ENCODE data around the gene INO80E.

INO80E gene

DNA sequence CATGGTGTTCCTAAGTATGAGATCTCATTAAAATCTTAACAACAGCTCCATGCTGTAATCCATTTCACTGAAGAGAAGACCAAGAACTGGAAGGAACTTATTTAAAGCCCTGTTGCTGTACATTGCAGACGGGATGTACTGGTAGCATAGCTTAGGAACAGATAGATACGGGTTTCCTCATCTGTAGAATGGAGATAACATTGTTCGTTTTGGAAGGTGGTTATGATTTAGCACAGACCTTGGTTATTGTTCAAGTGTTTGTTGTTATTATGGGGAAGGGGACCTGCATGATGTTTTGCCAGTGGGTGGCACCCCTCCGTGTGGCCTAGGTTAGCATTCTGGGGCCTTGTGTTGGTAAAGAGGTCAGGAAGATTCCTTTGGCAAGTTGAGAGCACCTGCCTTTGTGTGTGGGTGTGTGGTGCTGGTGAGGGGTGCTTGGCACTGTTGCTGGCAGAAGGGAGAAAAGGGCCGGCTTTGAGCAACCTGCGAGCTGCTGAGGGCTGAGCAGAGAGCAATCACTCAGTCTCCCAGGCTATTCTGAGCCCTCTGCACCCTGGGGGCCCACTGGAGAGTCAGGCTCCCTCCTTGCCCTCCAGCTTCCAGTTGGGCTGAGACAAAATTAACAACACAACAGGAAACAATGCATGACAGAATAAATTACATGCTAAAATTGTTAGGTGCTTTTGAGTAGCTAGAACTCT is 20.1 kb upstream of the INO80E start:
- DNase-seq = no peak

DNA sequence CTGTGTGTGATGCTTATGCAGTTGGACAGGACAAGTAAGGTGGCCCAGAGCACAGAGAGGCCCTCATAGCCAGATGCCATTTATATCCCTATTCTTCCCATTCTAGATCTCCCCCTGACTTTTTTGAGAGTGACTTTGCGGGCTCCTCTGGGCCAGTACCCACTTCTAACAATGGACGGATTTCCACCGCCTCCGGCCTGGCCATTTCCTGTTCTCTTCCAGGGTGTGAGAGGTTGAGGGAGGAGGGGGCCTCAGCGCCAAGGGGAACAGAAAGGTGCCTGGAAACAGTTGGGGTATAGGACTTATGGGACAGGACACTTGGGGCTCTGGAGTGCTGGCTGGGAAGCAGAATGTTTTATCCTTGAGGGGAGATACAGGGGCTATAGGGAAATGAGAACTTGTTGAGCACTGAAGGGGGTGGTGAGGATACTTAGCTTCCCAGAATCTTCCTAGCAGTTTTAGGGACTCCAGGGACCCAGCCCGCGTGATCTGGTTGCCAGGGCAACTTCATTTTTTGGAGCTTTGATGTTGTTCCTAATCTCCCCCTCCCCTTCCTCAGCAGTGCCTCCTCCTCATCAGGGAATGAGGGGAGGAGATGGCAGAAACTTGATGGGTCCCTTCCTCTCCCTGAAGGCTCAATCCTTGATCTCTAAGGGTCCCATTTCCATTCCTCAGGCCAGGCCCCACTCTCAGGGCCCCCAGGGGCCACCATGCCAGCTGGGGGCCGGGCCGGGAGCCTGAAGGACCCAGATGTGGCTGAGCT is 18.8 kb upstream of the INO80E start:
- DNase-seq = no peak

DNA sequence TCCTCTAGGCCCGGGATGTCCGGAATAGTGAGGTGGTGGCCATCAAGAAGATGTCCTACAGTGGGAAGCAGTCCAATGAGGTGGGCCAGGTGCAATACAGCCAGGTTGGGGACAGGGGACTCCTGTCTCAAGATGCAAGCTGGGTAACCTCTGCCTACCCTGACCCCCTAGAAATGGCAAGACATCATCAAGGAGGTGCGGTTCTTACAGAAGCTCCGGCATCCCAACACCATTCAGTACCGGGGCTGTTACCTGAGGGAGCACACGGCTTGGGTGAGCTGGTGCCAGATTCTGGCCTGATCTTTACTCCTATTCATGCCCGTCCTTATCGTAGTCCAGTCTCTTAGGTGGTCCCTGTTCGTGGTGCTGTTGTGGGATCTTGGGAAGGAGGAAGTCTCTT is 18.0 kb upstream of the INO80E start:
- DNase-seq = no peak

DNA sequence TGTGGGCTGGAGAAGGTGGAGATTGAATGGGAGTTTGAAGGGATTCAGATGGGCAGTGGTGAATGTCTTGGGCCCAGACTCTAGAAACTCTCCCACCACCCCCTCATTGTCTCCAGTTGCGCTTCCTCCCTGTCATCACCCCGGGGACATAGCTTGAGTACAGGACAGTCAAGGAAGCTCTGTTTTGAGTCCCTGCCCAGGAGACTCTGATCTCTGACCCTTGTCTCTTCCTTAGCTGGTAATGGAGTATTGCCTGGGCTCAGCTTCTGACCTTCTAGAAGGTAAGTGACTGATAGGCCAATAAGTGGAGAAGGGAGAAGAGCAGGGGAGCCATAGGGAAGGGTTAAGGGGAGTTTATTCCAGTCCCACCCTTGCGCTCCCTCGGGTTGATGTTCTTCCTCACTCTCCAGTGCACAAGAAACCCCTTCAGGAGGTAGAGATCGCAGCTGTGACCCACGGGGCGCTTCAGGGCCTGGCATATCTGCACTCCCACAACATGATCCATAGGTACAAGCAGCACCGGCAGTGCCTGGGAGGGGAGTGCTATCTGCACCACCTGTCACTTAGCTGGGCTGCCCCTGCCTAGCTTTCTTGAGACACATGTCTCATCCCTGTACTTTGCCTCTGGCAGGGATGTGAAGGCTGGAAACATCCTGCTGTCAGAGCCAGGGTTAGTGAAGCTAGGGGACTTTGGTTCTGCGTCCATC is 17.3 kb upstream of the INO80E start:
- no peak for DNase-seq

DNA sequence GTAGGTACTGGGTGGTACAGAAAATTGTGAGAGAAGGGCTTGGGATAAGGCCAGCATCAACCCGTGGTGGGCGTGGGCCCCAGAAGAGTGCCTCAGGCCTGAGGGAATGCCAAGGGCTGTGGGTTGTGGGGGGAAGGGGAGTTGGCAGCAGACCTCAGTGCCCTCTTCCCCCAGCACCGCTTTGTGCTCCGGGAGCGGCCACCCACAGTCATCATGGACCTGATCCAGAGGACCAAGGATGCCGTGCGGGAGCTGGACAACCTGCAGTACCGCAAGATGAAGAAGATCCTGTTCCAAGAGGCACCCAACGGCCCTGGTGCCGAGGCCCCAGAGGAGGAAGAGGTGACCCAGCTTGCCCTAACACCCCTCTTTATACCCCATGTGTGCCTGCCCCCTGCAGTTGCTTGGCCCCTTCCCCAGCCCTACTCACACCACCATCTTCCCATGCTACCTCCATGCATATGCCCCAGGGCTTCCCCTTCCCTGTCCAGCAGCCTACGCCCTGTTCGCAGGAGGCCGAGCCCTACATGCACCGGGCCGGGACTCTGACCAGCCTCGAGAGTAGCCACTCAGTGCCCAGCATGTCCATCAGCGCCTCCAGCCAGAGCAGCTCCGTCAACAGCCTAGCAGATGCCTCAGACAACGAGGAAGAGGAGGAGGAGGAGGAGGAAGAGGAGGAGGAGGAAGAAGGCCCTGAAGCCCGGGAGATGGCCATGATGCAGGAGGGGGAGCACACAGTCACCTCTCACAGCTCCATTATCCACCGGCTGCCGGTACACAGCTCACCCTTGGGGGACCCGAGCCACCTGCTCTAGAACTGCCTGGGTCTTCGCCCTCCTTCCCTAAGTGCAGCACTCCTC is 13.3 kb upstream of the INO80E start:
- no peak for DNase-seq

DNA sequence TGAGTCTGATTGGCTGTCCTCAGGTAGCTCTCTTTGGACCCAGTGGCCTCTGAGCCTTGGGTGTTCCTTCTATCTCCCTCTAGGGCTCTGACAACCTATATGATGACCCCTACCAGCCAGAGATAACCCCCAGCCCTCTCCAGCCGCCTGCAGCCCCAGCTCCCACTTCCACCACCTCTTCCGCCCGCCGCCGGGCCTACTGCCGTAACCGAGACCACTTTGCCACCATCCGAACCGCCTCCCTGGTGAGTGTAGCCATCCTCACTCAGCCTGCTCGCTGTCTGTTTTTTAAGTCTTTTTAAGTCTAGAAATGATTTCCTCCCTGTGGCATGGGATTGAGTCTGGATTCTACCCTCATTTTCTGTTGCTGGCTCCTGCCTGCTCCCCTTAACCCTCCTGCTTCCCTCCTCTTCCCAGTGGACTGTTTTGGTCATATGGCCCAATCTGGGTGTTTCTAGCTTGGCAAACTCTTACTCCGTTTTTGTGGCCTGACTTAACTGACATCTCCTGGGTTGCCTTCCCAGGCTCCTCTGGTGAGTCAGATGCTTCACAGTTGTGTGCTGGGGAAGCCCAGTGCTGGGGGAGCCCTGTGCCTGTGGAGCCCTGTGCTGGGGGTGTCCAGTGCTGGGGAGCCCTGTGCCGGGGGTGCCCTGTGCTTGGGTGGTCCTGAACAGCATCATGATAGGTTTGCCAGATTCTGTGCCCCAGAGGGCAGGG is 12.5 kb upstream of the INO80E start:
- no peak for DNase-seq

DNA sequence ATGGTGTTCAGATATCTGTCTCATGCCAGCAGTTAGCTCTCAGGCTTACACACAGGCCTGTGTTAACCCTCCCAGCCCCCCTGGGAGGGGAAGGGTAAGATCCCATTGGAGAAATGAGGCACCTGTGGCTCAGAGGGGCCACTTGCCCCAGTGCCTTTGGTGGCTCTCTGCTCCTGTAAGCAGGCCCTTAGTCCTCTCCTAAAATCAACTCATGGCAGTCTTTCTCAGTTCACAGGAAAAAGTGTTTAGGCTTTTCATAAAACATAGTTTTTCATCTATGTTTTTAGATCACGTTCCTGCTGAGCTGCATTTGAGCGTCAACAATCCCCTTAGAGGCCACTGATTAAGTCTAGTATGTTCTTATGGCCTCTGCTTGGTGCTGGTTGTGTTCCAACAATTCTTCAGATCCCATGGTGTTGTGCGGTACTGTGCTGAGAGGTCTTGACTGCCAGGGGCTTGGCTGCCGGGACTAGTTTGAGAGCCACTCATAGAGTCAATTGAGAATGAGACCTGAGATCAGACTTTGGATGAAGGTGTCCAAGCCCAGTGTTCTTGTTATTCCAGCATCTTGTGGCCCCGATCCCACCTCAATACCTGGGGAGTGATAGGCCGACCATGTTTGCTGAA is 11.8 kb upstream of the INO80E start:
- DNase-seq = no peak

DNA sequence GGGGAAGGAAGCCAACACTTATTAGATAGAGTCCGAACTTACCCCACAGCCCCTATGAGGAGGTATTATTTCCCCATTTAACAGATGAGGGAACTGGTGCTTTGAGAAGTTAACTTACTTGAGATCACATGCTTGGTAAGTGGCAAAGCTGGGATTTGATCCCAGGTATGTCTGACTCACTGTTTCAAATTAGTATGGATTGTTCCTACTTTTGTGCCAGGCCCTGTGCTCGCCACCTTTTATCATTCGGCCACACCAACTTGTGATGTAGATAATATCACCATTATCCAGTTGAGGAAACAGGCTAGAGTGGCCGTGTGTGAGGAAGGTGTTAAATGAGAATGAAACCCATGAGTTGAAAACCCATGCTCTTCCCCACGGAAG is 11.3 kb upstream of the INO80E start:
- DNase-seq = no peak

DNA sequence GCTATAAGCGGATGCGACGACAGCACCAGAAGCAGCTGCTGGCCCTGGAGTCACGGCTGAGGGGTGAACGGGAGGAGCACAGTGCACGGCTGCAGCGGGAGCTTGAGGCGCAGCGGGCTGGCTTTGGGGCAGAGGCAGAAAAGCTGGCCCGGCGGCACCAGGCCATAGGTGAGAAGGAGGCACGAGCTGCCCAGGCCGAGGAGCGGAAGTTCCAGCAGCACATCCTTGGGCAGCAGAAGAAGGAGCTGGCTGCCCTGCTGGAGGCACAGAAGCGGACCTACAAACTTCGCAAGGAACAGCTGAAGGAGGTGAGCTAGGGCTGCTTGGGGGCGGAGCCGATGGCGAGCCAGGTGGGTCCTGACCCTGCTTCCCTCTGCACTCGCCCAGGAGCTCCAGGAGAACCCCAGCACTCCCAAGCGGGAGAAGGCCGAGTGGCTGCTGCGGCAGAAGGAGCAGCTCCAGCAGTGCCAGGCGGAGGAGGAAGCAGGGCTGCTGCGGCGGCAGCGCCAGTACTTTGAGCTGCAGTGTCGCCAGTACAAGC is 10.7 kb upstream of the INO80E start:
- no peak for DNase-seq

DNA sequence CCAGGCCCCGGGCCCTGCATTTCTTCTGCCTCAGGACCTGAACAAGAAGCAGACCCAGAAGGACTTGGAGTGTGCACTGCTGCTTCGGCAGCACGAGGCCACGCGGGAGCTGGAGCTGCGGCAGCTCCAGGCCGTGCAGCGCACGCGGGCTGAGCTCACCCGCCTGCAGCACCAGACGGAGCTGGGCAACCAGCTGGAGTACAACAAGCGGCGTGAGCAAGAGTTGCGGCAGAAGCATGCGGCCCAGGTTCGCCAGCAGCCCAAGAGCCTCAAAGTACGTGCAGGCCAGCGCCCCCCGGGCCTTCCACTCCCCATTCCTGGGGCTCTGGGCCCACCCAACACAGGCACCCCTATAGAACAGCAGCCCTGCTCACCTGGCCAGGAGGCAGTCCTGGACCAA is 9.8 kb upstream of the INO80E start:
- DNase-seq = no peak

DNA sequence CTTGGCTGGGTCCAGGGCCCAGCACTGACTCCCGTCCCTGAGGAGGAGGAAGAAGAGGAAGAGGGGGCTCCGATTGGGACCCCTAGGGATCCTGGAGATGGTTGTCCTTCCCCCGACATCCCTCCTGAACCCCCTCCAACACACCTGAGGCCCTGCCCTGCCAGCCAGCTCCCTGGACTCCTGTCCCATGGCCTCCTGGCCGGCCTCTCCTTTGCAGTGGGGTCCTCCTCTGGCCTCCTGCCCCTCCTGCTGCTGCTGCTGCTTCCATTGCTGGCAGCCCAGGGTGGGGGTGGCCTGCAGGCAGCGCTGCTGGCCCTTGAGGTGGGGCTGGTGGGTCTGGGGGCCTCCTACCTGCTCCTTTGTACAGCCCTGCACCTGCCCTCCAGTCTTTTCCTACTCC is 9.1 kb upstream of the INO80E start:
- DNase-seq = no peak

DNA sequence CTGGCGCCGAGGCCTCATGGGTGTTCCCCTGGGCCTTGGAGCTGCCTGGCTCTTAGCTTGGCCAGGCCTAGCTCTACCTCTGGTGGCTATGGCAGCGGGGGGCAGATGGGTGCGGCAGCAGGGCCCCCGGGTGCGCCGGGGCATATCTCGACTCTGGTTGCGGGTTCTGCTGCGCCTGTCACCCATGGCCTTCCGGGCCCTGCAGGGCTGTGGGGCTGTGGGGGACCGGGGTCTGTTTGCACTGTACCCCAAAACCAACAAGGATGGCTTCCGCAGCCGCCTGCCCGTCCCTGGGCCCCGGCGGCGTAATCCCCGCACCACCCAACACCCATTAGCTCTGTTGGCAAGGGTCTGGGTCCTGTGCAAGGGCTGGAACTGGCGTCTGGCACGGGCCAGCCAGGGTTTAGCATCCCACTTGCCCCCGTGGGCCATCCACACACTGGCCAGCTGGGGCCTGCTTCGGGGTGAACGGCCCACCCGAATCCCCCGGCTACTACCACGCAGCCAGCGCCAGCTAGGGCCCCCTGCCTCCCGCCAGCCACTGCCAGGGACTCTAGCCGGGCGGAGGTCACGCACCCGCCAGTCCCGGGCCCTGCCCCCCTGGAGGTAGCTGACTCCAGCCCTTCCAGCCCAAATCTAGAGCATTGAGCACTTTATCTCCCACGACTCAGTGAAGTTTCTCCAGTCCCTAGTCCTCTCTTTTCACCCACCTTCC is 8.5 kb upstream of the INO80E start:
- DNase-seq = no peak

DNA sequence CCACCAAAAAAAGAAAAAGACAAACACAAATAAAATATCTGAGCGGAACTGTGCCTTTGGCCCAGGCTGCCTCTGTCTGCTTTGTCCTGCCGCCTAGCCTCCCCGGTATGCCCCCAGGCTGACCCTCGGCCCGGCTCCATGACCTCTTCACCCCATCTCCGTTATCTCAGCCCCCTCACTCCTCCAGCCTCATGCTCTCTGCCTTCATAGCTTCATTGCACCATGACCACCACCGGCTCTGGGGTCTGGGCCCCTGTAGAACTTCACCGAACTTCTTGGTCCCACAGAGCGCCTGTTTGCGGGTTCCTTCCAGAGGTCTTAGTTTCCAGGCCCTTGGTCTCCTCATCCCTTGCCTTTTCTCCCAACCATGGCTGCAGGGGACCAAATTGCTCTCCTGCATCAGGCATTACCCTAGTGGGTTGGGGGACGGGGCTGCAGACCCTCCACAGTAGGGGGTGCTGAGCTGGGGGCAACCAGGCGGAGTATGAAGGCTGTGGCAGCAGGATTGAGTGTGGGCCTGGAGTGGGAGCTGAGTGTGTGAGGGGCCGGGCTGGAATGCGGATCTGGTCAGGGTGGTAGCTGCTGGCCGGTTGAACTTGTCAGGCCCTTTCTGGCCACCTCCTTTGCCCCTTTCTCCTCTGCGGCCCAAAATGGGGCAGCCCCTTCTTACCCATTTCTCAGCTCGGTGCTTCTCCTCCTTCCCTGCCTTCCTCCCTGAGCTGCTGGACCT is 7.5 kb upstream of the INO80E start:
- no peak for DNase-seq

DNA sequence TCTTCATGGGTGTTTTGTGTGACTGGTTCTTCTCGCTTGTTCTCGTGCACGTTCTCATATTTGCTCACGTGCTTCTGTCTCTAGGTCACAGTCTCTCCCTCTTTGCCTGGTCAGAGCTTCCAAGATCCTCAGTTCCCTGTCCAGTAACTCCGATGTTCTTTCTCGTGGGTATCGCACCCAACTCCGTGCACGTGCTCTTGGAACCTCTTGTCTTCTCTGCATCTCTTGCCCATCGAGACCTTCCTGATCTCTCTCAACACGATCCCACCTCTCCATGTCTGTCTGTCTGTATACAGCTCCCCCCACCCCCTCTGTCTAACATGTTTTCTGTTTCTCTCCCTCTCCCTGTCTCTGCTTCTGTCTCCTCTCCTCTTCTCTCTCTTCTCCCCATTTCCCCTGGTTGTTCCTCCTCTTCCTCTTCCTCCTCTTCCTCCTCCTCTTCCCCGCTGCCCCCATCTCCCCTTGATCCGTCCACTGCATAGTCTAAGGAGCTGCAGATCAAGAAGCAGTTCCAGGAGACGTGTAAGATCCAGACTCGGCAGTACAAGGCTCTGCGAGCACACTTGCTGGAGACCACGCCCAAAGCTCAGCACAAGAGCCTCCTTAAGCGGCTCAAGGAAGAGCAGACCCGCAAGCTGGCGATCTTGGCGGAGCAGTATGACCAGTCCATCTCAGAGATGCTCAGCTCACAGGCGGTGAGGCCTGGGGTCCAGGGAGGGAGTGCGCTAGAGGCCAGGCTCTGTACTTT is 6.8 kb upstream of the INO80E start:
- no peak for DNase-seq

DNA sequence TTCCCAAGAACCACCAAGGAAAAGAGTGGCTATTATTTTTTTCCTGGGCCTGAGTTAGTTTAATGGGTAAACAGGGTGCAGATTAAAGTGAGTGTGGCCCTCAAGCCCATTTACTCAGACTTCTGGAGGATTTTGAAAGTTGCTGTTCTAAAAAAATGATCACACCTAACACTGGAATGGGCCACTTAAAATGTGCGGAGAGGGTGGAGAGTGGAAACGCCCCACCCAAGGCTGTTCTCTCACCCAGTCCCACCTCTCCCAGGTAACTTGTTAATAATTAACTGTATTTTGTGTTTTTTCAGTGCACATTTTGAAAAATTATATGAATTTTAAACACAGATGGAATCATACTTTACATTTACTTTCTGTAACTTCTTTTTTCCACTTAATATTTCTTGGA is 6.0 kb upstream of the INO80E start:
- no peak for DNase-seq

DNA sequence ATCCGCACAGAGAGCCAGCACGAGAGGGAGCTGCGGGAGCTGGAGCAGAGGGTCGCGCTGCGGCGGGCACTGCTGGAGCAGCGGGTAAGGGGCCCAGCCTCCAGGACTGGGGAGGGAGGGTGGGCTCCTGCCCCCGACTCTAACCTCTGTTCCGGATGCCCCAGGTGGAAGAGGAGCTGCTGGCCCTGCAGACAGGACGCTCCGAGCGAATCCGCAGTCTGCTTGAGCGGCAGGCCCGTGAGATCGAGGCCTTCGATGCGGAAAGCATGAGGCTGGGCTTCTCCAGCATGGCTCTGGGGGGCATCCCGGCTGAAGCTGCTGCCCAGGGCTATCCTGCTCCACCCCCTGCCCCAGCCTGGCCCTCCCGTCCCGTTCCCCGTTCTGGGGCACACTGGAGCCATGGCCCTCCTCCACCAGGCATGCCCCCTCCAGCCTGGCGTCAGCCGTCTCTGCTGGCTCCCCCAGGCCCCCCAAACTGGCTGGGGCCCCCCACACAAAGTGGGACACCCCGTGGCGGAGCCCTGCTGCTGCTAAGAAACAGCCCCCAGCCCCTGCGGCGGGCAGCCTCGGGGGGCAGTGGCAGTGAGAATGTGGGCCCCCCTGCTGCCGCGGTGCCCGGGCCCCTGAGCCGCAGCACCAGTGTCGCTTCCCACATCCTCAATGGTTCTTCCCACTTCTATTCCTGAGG is 5.0 kb upstream of the INO80E start:
- DNase-seq = no peak

DNA sequence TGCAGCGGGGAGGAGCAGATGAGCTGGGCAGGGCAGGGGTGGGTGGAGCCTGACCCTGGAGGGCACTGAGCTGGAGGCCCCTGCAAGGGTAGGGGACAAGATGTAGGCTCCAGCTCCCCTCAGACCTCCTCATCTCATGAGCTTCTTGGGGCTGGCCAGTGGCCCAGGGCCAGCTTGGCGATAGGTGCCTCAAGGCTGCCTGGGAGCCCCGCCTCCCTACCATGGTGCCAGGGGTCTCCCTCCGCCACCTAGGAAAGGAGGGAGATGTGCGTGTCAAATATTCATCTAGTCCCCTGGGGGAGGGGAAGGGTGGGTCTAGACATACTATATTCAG is 4.5 kb upstream of the INO80E start:
- no peak for DNase-seq

DNA sequence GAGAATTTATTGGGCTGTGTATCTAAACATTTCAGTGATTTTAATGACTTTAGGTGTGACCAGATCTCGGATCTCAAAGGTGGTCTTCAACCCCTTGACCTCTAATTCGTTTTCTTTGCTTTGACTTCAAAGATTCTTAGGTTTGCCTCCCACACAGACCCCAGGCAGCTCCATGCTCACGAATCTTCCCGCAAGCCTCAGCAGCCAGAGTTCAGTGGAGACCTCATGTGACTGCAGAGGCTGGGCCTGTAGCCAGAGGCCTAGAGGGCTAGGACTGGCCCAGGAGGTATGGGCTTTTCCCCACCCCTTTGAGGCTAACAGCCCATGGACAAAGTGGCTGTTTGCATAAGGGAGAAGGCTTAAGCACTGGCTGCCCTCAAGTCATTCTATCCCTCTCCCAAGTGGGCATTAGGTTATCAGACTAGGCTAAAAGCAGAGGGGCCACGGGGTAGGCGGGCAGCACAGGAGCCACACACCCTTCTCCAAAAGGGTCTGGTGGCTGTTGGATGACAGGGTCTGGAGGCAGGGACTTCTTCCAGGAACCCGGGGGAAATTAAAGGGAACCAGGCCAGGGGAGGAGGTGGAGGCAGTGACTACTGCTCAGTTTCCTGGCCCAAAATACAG is 3.6 kb upstream of the INO80E start:
- DNase-seq = no peak
